Measurements from ENCODE around the gene LNX2. TPM values are rescaled to one million over a fixed set of nuclear protein-coding genes. Genes with fewer than 3 reads are reported as not detected.

The LNX2 gene
- total and polyA plus RNA-seq, 4 experiments from 2014 or later, result 6.6 to 13.0 (median 9.3) TPM

GRCh38 chr13:27601208-27601607 is 19.1 kb downstream of the LNX2 start:
- Mint-ChIP-seq H3K4me3 (no peak overlapping the region), H3K4me1 (peaks cover 19 to 31% (median 23%) of the 10 kb centered on the region in 4 donors), H3K9me3 (peaks cover 0 to 2% (median 0%) of the 10 kb centered on the region in 8 donors), H3K27ac (no peak overlapping the region), H3K27me3 (no peaks in the 10 kb centered on the region), H3K36me3 (no peaks in the 10 kb centered on the region)
- ChIA-PET POLR2A (ENCODE audit: partially characterized antibody) (interaction anchor here (1.0 kb wide), 1 partner anchor 21 kb away, joined by 3 read pairs; the partner anchor contains the start of gene POLR1D), CTCF (ENCODE audit: partially characterized antibody) (interaction anchor here (1.0 kb wide), 1 partner anchor 236 kb away, joined by 3 read pairs; no protein-coding TSS in a partner anchor)
- H3K27me3 ChIP-seq (ENCODE audit: insufficient read depth, low read length), result no peaks in the 10 kb centered on the region
- DNase-seq, result no peak
- H3K4me3 ChIP-seq (ENCODE audit: low read length in 2 of 2), result no peak overlapping the region
- H3K27ac ChIP-seq (ENCODE audit: low read depth, low read length), result no peak overlapping the region
- no peaks in the 10 kb centered on the region for H3K9me3 ChIP-seq (ENCODE audit: control insufficient read depth in 1 of 2, low read length in 2 of 2)
- intact Hi-C loops (cut with micrococcal nuclease), result no loop called here
- H3K4me1 ChIP-seq (ENCODE audit: insufficient read depth, low read length), result peaks cover 20% of the 10 kb centered on the region
- H3K36me3 ChIP-seq (ENCODE audit: insufficient read depth, low read length), result no peaks in the 10 kb centered on the region

GRCh38 chr13:27600711-27601110 is 19.6 kb downstream of the LNX2 start:
- CTCF ChIA-PET (ENCODE audit: partially characterized antibody), result interaction anchor here (1.0 kb wide), 1 partner anchor 235 kb away, joined by 3 read pairs; no protein-coding TSS in a partner anchor
- H3K27ac Mint-ChIP-seq, result no peak overlapping the region
- H3K9me3 Mint-ChIP-seq, result peaks cover 0 to 2% (median 0%) of the 10 kb centered on the region in 8 donors
- H3K36me3 Mint-ChIP-seq, result no peaks in the 10 kb centered on the region
- POLR2A ChIA-PET (ENCODE audit: partially characterized antibody), result interaction anchor here (1.0 kb wide), 1 partner anchor 21 kb away, joined by 3 read pairs; the partner anchor contains the start of gene POLR1D
- no peak overlapping the region for H3K27ac ChIP-seq (ENCODE audit: low read depth, low read length)
- H3K36me3 ChIP-seq (ENCODE audit: insufficient read depth, low read length), result no peaks in the 10 kb centered on the region
- no peaks in the 10 kb centered on the region for H3K27me3 ChIP-seq (ENCODE audit: insufficient read depth, low read length)
- peaks cover 21% of the 10 kb centered on the region for H3K4me1 ChIP-seq (ENCODE audit: insufficient read depth, low read length)
- intact Hi-C loops (cut with micrococcal nuclease), result no loop called here
- no peak overlapping the region for H3K4me3 Mint-ChIP-seq
- H3K9me3 ChIP-seq (ENCODE audit: control insufficient read depth in 1 of 2, low read length in 2 of 2), result no peaks in the 10 kb centered on the region
- no peaks in the 10 kb centered on the region for H3K27me3 Mint-ChIP-seq
- no peak for DNase-seq
- no peak overlapping the region for H3K4me3 ChIP-seq (ENCODE audit: low read length in 2 of 2)
- H3K4me1 Mint-ChIP-seq, result peaks cover 19 to 27% (median 21%) of the 10 kb centered on the region in 4 donors

GRCh38 chr13:27599845-27600553 is 20.3 kb downstream of the LNX2 start:
- Histone ChIP-seq H3K4me3 (ENCODE audit: low read length in 2 of 2) (no peak overlapping the region), H3K4me1 (ENCODE audit: insufficient read depth, low read length) (peaks cover 23% of the 10 kb centered on the region), H3K27me3 (ENCODE audit: insufficient read depth, low read length) (no peaks in the 10 kb centered on the region), H3K27ac (ENCODE audit: low read depth, low read length) (no peak overlapping the region), H3K9me3 (ENCODE audit: control insufficient read depth in 1 of 2, low read length in 2 of 2) (no peaks in the 10 kb centered on the region), H3K36me3 (ENCODE audit: insufficient read depth, low read length) (no peaks in the 10 kb centered on the region)
- H3K27ac Mint-ChIP-seq, result no peak overlapping the region
- intact Hi-C loops (cut with micrococcal nuclease), result loop anchor here (5.0 kb wide), 1 partner anchor 38 kb away; no protein-coding TSS in a partner anchor
- no peak overlapping the region for H3K4me3 Mint-ChIP-seq
- CTCF ChIA-PET (ENCODE audit: partially characterized antibody), result no interaction called here
- H3K36me3 Mint-ChIP-seq, result no peaks in the 10 kb centered on the region
- H3K4me1 Mint-ChIP-seq, result peaks cover 16 to 23% (median 18%) of the 10 kb centered on the region in 4 donors
- DNase-seq, result no peak
- peaks cover 0 to 2% (median 0%) of the 10 kb centered on the region in 8 donors for H3K9me3 Mint-ChIP-seq
- POLR2A ChIA-PET (ENCODE audit: partially characterized antibody), result interaction anchor here (1.9 kb wide), 1 partner anchor 21 kb away, joined by 8 read pairs; the partner anchor contains the start of gene LNX2
- H3K27me3 Mint-ChIP-seq, result no peaks in the 10 kb centered on the region

- Histone ChIP-seq H3K4me3 (ENCODE audit: low read length in 2 of 2) (no peak overlapping the region), H3K4me1 (ENCODE audit: insufficient read depth, low read length) (peaks cover 29% of the 10 kb centered on the region)
- CTCF ChIA-PET (ENCODE audit: partially characterized antibody), result interaction anchor here (1.0 kb wide), 1 partner anchor 237 kb away, joined by 3 read pairs; no protein-coding TSS in a partner anchor
Measured at GRCh38 chr13:27599096-27599495, 21.2 kb downstream of the LNX2 start.

GRCh38 chr13:27595055-27595811 is 25.1 kb downstream of the LNX2 start:
- ChIA-PET CTCF (ENCODE audit: partially characterized antibody) (no interaction called here), POLR2A (ENCODE audit: partially characterized antibody) (no interaction called here)
- Histone ChIP-seq H3K4me3 (ENCODE audit: low read length in 2 of 2) (no peak overlapping the region), H3K27me3 (ENCODE audit: insufficient read depth, low read length) (no peaks in the 10 kb centered on the region), H3K27ac (ENCODE audit: low read depth, low read length) (no peak overlapping the region), H3K4me1 (ENCODE audit: insufficient read depth, low read length) (peaks cover 23% of the 10 kb centered on the region), H3K36me3 (ENCODE audit: insufficient read depth, low read length) (no peaks in the 10 kb centered on the region), H3K9me3 (ENCODE audit: control insufficient read depth in 1 of 2, low read length in 2 of 2) (no peaks in the 10 kb centered on the region)
- no peak overlapping the region for H3K27ac Mint-ChIP-seq
- peaks cover 3 to 12% (median 4%) of the 10 kb centered on the region in 4 donors for H3K4me1 Mint-ChIP-seq
- no peaks in the 10 kb centered on the region for H3K9me3 Mint-ChIP-seq
- no peaks in the 10 kb centered on the region for H3K36me3 Mint-ChIP-seq
- no peak for DNase-seq
- no peak overlapping the region for H3K4me3 Mint-ChIP-seq
- intact Hi-C loops (cut with micrococcal nuclease), result loop anchor here (5.0 kb wide), 1 partner anchor 33 kb away; no protein-coding TSS in a partner anchor
- H3K27me3 Mint-ChIP-seq, result no peaks in the 10 kb centered on the region

More at GRCh38 chr13:27599096-27599495, 21.2 kb downstream of the LNX2 start:
- POLR2A ChIA-PET (ENCODE audit: partially characterized antibody), result interaction anchor here (1.9 kb wide), 1 partner anchor 22 kb away, joined by 8 read pairs; the partner anchor contains the start of gene LNX2
- Mint-ChIP-seq H3K27ac (no peak overlapping the region), H3K4me1 (peaks cover 13 to 20% (median 17%) of the 10 kb centered on the region in 4 donors), H3K27me3 (no peaks in the 10 kb centered on the region), H3K4me3 (no peak overlapping the region), H3K9me3 (no peaks in the 10 kb centered on the region), H3K36me3 (no peaks in the 10 kb centered on the region)
- DNase-seq, result no peak
- intact Hi-C loops (cut with micrococcal nuclease), result loop anchor here (5.0 kb wide), 1 partner anchor 37 kb away; no protein-coding TSS in a partner anchor
- Histone ChIP-seq H3K27me3 (ENCODE audit: insufficient read depth, low read length) (no peaks in the 10 kb centered on the region), H3K27ac (ENCODE audit: low read depth, low read length) (no peak overlapping the region), H3K36me3 (ENCODE audit: insufficient read depth, low read length) (no peaks in the 10 kb centered on the region), H3K9me3 (ENCODE audit: control insufficient read depth in 1 of 2, low read length in 2 of 2) (no peaks in the 10 kb centered on the region)

- no peaks in the 10 kb centered on the region for H3K27me3 Mint-ChIP-seq
- ChIA-PET POLR2A (ENCODE audit: partially characterized antibody) (no interaction called here), CTCF (ENCODE audit: partially characterized antibody) (no interaction called here)
- peaks cover 16% of the 10 kb centered on the region for H3K4me1 ChIP-seq (ENCODE audit: insufficient read depth, low read length)
- H3K27me3 ChIP-seq (ENCODE audit: insufficient read depth, low read length), result no peaks in the 10 kb centered on the region
- no peak overlapping the region for H3K27ac Mint-ChIP-seq
- H3K9me3 Mint-ChIP-seq, result peaks cover 0 to 2% (median 0%) of the 10 kb centered on the region in 8 donors
- intact Hi-C loops (cut with micrococcal nuclease), result no loop called here
- no peak overlapping the region for H3K4me3 Mint-ChIP-seq
- no peak overlapping the region for H3K4me3 ChIP-seq (ENCODE audit: low read length in 2 of 2)
- no peak overlapping the region for H3K27ac ChIP-seq (ENCODE audit: low read depth, low read length)
- H3K36me3 ChIP-seq (ENCODE audit: insufficient read depth, low read length), result no peaks in the 10 kb centered on the region
- no peak for DNase-seq
- no peaks in the 10 kb centered on the region for H3K36me3 Mint-ChIP-seq
- no peaks in the 10 kb centered on the region for H3K9me3 ChIP-seq (ENCODE audit: control insufficient read depth in 1 of 2, low read length in 2 of 2)
- H3K4me1 Mint-ChIP-seq, result peaks cover 0 to 3% (median 2%) of the 10 kb centered on the region in 4 donors
Measured at GRCh38 chr13:27593267-27593666, 27.1 kb downstream of the LNX2 start.

GRCh38 chr13:27592865-27593264 is 27.5 kb downstream of the LNX2 start:
- Mint-ChIP-seq H3K36me3 (no peaks in the 10 kb centered on the region), H3K27ac (no peak overlapping the region), H3K27me3 (no peaks in the 10 kb centered on the region), H3K4me3 (no peak overlapping the region), H3K9me3 (peaks cover 0 to 4% (median 0%) of the 10 kb centered on the region in 8 donors), H3K4me1 (peaks cover 0 to 6% (median 4%) of the 10 kb centered on the region in 4 donors)
- CTCF ChIA-PET (ENCODE audit: partially characterized antibody), result no interaction called here
- no peaks in the 10 kb centered on the region for H3K36me3 ChIP-seq (ENCODE audit: insufficient read depth, low read length)
- H3K27me3 ChIP-seq (ENCODE audit: insufficient read depth, low read length), result no peaks in the 10 kb centered on the region
- H3K9me3 ChIP-seq (ENCODE audit: control insufficient read depth in 1 of 2, low read length in 2 of 2), result no peaks in the 10 kb centered on the region
- no peak overlapping the region for H3K27ac ChIP-seq (ENCODE audit: low read depth, low read length)
- H3K4me1 ChIP-seq (ENCODE audit: insufficient read depth, low read length), result peaks cover 16% of the 10 kb centered on the region
- DNase-seq, result no peak
- POLR2A ChIA-PET (ENCODE audit: partially characterized antibody), result no interaction called here
- H3K4me3 ChIP-seq (ENCODE audit: low read length in 2 of 2), result no peak overlapping the region
- intact Hi-C loops (cut with micrococcal nuclease), result no loop called here

All from CD4-positive, alpha-beta memory T cell (primary cell).